GM18870 (cell line): ENCODE data around the gene DYNC1LI1.
"Not testable (repeated sequence)": the region's sequence is repeated elsewhere in the genome, so short reads cannot be mapped to it uniquely, and the experiment has no call there.

Source experiments
- ATAC-seq: cut with Tn5 transposase; IDR thresholded peaks from one replicate; pipeline ENCODE4 v1.9.1; 2021; ENCODE audit warnings: moderate library complexity; ENCODE audit not compliant: unreplicated experiment

The DYNC1LI1 gene

GRCh38 chr3:32540899-32541298 is 29.8 kb downstream of the DYNC1LI1 start:
- ATAC-seq, result no peak

GRCh38 chr3:32532434-32532833 is 38.2 kb downstream of the DYNC1LI1 start:
- no peak for ATAC-seq

- peak; percentile 61 for ATAC-seq
Observed at GRCh38 chr3:32531010-32531647, 39.5 kb downstream of the DYNC1LI1 start.

DNA sequence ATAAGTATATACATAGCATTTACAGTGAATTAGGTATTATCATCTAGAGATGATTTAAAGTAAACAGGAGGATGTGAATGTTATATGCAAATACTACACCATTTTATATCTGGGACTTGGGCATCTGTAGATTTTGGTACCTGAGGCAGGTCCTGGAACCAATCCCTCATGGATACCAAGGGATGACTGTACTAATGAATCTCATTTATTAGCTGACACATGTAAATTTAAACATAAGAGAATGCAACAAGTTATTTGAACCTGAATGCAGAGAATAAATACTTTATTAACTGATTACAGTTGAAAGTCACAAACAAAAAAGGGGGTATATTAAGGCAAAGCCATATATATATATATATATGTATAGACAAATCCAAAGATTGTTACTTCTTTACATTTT is 44.9 kb downstream of the DYNC1LI1 start:
- ATAC-seq, result no peak

DNA sequence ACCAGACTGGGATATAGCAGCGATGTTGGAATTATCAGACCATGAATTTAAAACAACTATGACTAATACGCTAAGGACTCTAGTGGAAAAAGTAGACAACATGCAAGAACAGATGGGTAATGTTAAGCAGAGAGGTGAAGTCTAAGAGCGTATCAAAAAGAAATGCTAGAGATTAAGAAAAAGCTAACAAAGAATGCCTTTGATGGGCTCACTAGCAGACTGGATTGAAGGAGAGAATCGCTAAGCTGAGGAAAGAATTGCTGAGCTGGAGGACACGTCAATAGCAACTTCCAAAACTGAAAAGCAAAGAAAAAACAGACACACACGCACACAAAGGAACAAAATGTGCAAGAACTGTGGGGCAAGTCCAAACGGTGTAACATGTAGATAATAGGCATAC is 48.0 kb downstream of the DYNC1LI1 start:
- ATAC-seq, result no peak

DNA sequence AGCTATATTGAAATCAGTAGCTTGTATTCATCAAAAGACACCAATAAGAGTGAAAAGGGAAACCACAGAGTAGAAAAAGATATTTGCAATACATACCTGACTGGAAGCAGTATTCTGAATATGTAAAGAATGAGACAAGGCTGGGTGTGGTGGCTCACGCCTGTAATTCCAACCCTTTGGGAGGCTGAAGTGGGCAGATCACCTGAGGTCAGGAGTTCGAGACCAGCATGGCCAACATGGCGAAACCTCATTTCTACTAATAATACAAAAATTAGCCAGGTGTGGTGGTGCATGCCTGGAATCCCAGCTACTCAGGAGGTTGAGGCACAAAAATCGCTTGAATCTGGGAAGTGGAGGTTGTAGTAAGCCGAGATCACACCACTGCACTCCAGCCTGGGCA is 51.7 kb downstream of the DYNC1LI1 start:
- not testable (repeated sequence) for ATAC-seq

- peak; percentile 21 for ATAC-seq
Observed at GRCh38 chr3:32516751-32517150, 53.9 kb downstream of the DYNC1LI1 start.

DNA sequence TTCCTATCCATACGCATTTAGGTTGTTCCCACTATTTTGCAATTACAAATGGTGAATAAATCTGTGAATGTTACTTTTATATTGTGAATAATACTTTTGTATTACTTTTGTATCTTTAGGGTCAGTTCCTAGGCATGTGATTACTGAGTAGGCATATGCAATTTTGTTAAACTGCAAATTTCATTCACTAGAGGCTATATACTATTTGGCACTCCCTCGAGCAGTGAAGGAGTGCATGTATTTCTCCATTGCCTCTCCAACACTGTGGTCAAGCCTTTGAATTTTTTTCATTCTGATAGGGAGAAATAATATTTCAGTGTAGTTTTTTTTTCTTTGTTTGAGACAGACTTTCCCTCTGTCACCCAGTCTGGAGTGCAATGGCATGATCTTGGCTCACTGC is 59.7 kb downstream of the DYNC1LI1 start:
- ATAC-seq, result no peak

DNA sequence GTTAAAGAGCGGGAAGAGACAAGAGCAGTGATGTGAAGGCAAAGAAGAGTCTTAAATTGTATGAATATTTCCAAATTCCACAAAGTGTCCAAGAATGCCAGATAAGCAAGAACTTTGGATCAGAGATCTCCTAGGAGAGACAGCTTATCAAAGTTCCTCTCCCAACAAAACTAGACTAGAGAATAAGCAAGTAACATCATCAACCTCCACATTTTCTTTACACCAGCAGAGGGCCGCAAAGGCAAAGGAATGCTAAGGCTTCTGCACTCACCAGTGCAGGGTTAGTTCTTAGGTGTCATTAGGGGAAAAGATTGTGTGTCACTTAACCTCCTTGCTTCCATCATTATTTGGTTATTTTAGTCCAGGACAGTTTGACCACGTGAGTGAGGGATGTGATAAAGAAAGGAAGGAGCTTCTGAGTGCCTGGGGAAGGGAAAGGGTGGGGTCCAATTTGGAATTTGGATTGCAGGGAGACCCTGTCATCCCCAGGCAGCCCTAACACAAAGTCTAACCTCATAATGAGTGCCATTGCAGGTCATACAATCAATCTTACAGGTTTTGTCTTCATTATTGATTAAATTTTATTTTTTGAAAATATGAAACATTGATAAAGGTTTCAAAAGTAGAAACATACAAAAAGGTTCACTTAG is 60.5 kb downstream of the DYNC1LI1 start:
- peak; percentile 85 for ATAC-seq

GRCh38 chr3:32508711-32509110 is 61.9 kb downstream of the DYNC1LI1 start:
- no peak for ATAC-seq

GRCh38 chr3:32506466-32506865 is 64.2 kb downstream of the DYNC1LI1 start:
- no peak for ATAC-seq

GRCh38 chr3:32502946-32503286 is 67.7 kb downstream of the DYNC1LI1 start:
- ATAC-seq, result peak; percentile 5

DNA sequence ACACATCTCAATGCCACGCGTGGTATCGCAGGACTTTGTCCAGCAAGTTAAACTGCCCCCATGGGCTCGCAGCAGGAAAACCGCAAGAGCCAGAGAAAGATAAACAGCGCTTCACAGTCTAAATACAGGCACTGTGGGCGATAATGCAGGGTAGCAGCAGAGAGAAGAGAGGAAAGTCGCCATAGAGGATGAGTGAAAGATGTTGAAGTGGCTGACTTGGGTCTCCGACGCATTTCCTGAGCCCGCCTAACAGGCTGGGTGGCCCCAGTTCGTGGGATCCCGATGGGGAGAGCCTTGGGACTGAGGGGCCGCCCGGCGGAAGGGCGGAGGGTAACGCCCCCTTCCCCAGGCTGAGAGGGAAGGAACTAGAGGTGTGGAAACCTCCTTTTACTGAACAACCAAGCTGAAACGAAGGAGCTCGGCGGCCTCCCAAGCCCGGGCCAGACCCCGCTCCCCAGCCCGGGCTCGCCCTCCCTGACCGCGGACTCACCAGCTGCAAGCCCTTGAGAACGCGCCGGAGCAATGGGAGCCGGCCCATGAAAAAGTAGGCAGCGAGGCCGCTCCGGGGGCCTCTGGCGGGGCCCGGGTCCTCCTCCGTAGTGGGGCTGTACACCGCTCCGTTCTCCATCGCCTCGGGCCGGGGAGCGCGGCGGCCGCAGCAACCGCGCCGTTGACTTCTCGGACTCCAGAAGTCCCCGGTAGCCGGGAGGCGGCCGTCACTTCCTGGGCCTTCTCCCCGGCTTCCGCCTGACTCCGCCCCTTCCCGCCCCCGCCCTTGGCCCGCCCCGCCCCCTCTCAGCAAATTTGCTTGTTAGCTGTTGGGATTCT is 68.3 kb downstream of the DYNC1LI1 start, which contains the start of gene CMTM6:
CMTM6 (minus strand) TSS at position 735 of the 828 bp plus-strand sequence; CDS start at position 628, 107 bp downstream.
- peak; percentile 58 for ATAC-seq

DNA sequence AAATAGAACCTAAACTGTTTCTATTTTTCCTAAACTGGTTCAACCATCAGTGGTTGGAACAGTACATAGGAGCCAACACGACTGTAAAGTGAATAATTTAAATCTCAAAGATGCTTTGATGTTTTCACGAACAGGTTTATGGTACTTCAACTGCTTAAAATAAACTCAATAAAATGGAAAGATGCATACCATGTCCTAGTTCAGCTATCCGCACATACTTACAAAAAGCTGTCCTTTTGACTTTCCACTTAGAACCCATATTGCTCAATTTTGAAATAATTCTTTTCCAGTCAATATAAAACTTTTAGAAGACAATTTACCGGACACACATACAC is 68.9 kb downstream of the DYNC1LI1 start:
- ATAC-seq, result no peak

- no peak for ATAC-seq
Observed at GRCh38 chr3:32500880-32501782, 69.5 kb downstream of the DYNC1LI1 start.

GRCh38 chr3:32500231-32500630 is 70.4 kb downstream of the DYNC1LI1 start:
- no peak for ATAC-seq

- ATAC-seq, result no peak
Observed at GRCh38 chr3:32499585-32499984, 71.1 kb downstream of the DYNC1LI1 start.

DNA sequence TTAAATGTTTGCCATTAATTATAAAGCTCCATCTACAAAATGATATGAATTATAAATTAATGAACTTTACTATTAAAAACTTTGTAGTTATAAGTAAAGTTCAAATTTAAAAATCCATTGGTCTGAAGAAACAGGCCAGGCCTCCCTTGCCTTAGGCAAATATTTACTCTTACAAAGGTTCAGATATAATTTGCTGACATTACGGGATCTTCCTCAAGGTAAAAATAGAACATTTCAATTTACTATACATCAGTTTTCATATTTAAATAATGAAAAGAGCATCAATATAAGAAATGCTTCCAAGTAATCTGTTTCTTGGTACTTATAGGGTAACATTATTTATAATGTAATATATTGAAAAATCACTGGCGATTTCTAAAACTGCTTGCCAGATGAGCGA is 71.7 kb downstream of the DYNC1LI1 start:
- no peak for ATAC-seq

DNA sequence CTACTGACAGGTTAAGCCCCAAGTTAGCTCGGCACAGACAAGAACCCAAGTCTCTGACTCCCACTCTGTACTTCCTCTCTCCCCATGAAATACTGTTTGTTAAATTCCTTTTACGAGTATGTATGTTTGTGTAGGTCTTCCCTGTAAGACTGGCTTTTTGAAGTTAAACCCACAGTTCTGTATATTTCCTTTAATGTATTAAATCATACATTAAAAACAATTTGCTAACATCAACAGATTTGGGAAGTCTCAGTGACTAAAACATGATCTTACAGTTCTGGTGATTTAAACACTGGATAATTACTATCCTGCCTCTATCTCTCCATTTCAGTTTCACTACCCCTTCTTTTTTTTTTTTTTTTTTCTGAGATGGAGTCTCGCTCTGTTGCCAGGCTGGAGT is 72.4 kb downstream of the DYNC1LI1 start:
- ATAC-seq, result no peak

GRCh38 chr3:32495609-32496008 is 75.0 kb downstream of the DYNC1LI1 start:
- no peak for ATAC-seq

- no peak for ATAC-seq
Observed at GRCh38 chr3:32495085-32495484, 75.6 kb downstream of the DYNC1LI1 start.
